ENCODE measurements around the gene FST.

The FST gene

GRCh38 chr5:53442961-53443360, 37.5 kb upstream of the FST start (continued):
- TF ChIP-seq ZNF514 (tag by site-specific recombination; IDR thresholded peaks at IDR 0.05) (no peak), ZNF18 (tag by site-specific recombination; IDR thresholded peaks at IDR 0.05) (no peak), ZNF830 (tag by site-specific recombination; IDR thresholded peaks at IDR 0.05; ENCODE audit: low read depth) (no peak), ZNF394 (tag by site-specific recombination; IDR thresholded peaks at IDR 0.05; ENCODE audit: borderline replicate concordance) (no peak)

GRCh38 chr5:53445569-53445968, 34.9 kb upstream of the FST start:
- no peak overlapping the region for H3K27ac ChIP-seq (ENCODE audit: extremely low read depth, low read depth, low read length)
- POLR2A ChIA-PET: no interaction called here
- no peak overlapping the region for H3K4me3 ChIP-seq (ENCODE audit: low read depth, low read length)
- TF ChIP-seq ZSCAN18 (tag by site-specific recombination; IDR thresholded peaks at IDR 0.05) (no peak), ZNF398 (tag by site-specific recombination; IDR thresholded peaks at IDR 0.05) (no peak), ZNF555 (tag by site-specific recombination; conservative IDR thresholded peaks at IDR 0.05) (no peak)
- H3K4me1 ChIP-seq (ENCODE audit: control insufficient read depth, insufficient read depth, low read length): no peaks in the 10 kb centered on the region
- H3K9me3 ChIP-seq (ENCODE audit: control insufficient read depth, insufficient read depth, low read depth, low read length): no peaks in the 10 kb centered on the region
- CTCF ChIA-PET: no interaction called here
- no peaks in the 10 kb centered on the region for H3K36me3 ChIP-seq (ENCODE audit: control insufficient read depth in 2 of 2, insufficient read depth in 1 of 2, low read length in 2 of 2)

- ChIA-PET POLR2A (no interaction called here), CTCF (no interaction called here)
- H3K36me3 ChIP-seq (ENCODE audit: control insufficient read depth in 2 of 2, insufficient read depth in 1 of 2, low read length in 2 of 2): no peaks in the 10 kb centered on the region
- no peak overlapping the region for H3K4me3 ChIP-seq (ENCODE audit: low read depth, low read length)
- no peak overlapping the region for H3K27ac ChIP-seq (ENCODE audit: extremely low read depth, low read depth, low read length)
- TF ChIP-seq ZNF221 (tag by site-specific recombination; IDR thresholded peaks at IDR 0.05; ENCODE audit: borderline replicate concordance) (no peak), ZNF169 (tag by site-specific recombination; IDR thresholded peaks at IDR 0.05) (no peak), SP3 (tag by site-specific recombination; IDR thresholded peaks at IDR 0.05) (no peak), SCRT2 (tag by site-specific recombination; IDR thresholded peaks at IDR 0.05) (no peak), ZNF18 (tag by site-specific recombination; IDR thresholded peaks at IDR 0.05) (no peak), ZNF112 (tag by site-specific recombination; IDR thresholded peaks at IDR 0.05) (no peak), ZFP41 (tag by site-specific recombination; IDR thresholded peaks at IDR 0.05; ENCODE audit: borderline replicate concordance) (no peak), ZNF302 (tag by site-specific recombination; IDR thresholded peaks at IDR 0.05; ENCODE audit: low read depth) (no peak), ZBTB17 (tag by site-specific recombination; IDR thresholded peaks at IDR 0.05) (no peak), ZNF335 (tag by site-specific recombination; conservative IDR thresholded peaks at IDR 0.05) (no peak), ZBTB44 (tag by site-specific recombination; IDR thresholded peaks at IDR 0.05) (no peak)
- no peaks in the 10 kb centered on the region for H3K9me3 ChIP-seq (ENCODE audit: control insufficient read depth, insufficient read depth, low read depth, low read length)
- no peaks in the 10 kb centered on the region for H3K4me1 ChIP-seq (ENCODE audit: control insufficient read depth, insufficient read depth, low read length)
Measured at GRCh38 chr5:53446908-53447307, 33.5 kb upstream of the FST start.
